HEK293T (cell line): Measurements from ENCODE around the gene ATP2B2.

Experiments used
- CTCF ChIA-PET: fragments of 350-600 bp; formaldehyde crosslinking; extraction: SDS; loops from one replicate; lab custom pipeline; 2021; ENCODE audit warnings: antibody characterized with exemption, inconsistent platforms; lab: Yijun Ruan, JAX
- POLR2A ChIA-PET: fragments of 350-600 bp; formaldehyde crosslinking; extraction: SDS; loops from one replicate; lab custom pipeline; 2020; ENCODE audit warnings: antibody characterized with exemption, inconsistent platforms; lab: Yijun Ruan, JAX
- DNase-seq: peaks from one replicate; pipeline ENCODE4 v3.0.0; 2012; ENCODE audit warnings: mixed read lengths; ENCODE audit errors: extremely low spot score
- ARNT ChIP-seq: fragments of 450-650 bp; IDR thresholded peaks from 2 replicates; pipeline ENCODE4 v1.6.1; 2017; ENCODE audit warnings: mild to moderate bottlenecking
- BHLHE40 ChIP-seq: fragments of 450-650 bp; IDR thresholded peaks from 2 replicates; pipeline ENCODE4 v1.6.1; 2016; ENCODE audit warnings: mild to moderate bottlenecking, moderate library complexity, borderline replicate concordance
- CTBP1 ChIP-seq: fragments of 450-650 bp; IDR thresholded peaks from 2 replicates; pipeline ENCODE4 v1.6.1; 2016; ENCODE audit warnings: borderline replicate concordance
- ELF4 ChIP-seq: fragments of 450-650 bp; IDR thresholded peaks from 2 replicates; pipeline ENCODE4 v1.6.1; 2017; ENCODE audit warnings: antibody characterized with exemption
- FOXA1 ChIP-seq: fragments of 450-650 bp; IDR thresholded peaks from 2 replicates; pipeline ENCODE4 v1.6.1; 2016; ENCODE audit warnings: mild to moderate bottlenecking
- FOXK2 ChIP-seq: fragments of 450-650 bp; IDR thresholded peaks from 2 replicates; pipeline ENCODE4 v1.6.1; 2016; ENCODE audit warnings: mild to moderate bottlenecking
- FOXM1 ChIP-seq: fragments of 450-650 bp; IDR thresholded peaks from 2 replicates; pipeline ENCODE4 v1.6.1; 2017; ENCODE audit warnings: mild to moderate bottlenecking, borderline replicate concordance
- HDGF ChIP-seq: fragments of 450-650 bp; IDR thresholded peaks from 2 replicates; pipeline ENCODE4 v1.6.1; 2017; ENCODE audit warnings: antibody characterized with exemption, borderline replicate concordance
- L3MBTL2 ChIP-seq: fragments of 450-650 bp; conservative IDR thresholded peaks from 2 replicates; pipeline ENCODE4 v1.6.1; 2016; ENCODE audit warnings: mild to moderate bottlenecking
- LEF1 ChIP-seq: fragments of 450-650 bp; IDR thresholded peaks from 2 replicates; pipeline ENCODE4 v1.6.1; 2017; ENCODE audit warnings: mild to moderate bottlenecking, borderline replicate concordance
- NFRKB ChIP-seq: fragments of 450-650 bp; IDR thresholded peaks from 2 replicates; pipeline ENCODE4 v1.6.1; 2016; ENCODE audit warnings: mild to moderate bottlenecking, moderate library complexity
- PKNOX1 ChIP-seq: fragments of 450-650 bp; IDR thresholded peaks from 2 replicates; pipeline ENCODE4 v1.6.1; 2016
- SP1 ChIP-seq: fragments of 450-650 bp; IDR thresholded peaks from 2 replicates; pipeline ENCODE4 v1.6.1; 2017
- SUZ12 ChIP-seq: fragments of 450-650 bp; IDR thresholded peaks from 2 replicates; pipeline ENCODE4 v1.6.1; 2016; ENCODE audit warnings: mild to moderate bottlenecking
- TARDBP ChIP-seq: fragments of 450-650 bp; IDR thresholded peaks from 2 replicates; pipeline ENCODE4 v1.6.1; 2016
- ZNF384 ChIP-seq: fragments of 450-650 bp; IDR thresholded peaks from 2 replicates; pipeline ENCODE4 v1.6.1; 2016

Gene ATP2B2

GRCh38 chr3:10337323-10338163, 167.8 kb downstream of the ATP2B2 start:
- DNase-seq, result no peak
- POLR2A ChIA-PET, result no interaction called here
- TF ChIP-seq PKNOX1 (no peak), SUZ12 (no peak), FOXA1 (no peak), L3MBTL2 (no peak), SP1 (no peak), TARDBP (no peak), FOXM1 (no peak), NFRKB (no peak), HDGF (no peak), FOXK2 (no peak), ZNF384 (no peak), CTBP1 (no peak)
- CTCF ChIA-PET, result interaction anchor here (0.7 kb wide), 1 partner anchor 16 kb away, joined by 3 read pairs; no protein-coding TSS in a partner anchor

- no peak for DNase-seq
- ChIA-PET POLR2A (no interaction called here), CTCF (interaction anchor here (0.7 kb wide), 1 partner anchor 15 kb away, joined by 3 read pairs; no protein-coding TSS in a partner anchor)
- no peak for TF ChIP-seq NFRKB
- no peak for TF ChIP-seq ZNF384
- no peak for TF ChIP-seq FOXK2
- no peak for TF ChIP-seq SP1
- TF ChIP-seq BHLHE40, result no peak
- no peak for TF ChIP-seq ELF4
- TF ChIP-seq L3MBTL2, result no peak
- no peak for TF ChIP-seq PKNOX1
- no peak for TF ChIP-seq CTBP1
- no peak for TF ChIP-seq FOXM1
- TF ChIP-seq FOXA1, result no peak
- no peak for TF ChIP-seq ARNT
- no peak for TF ChIP-seq HDGF
- no peak for TF ChIP-seq SUZ12
- TF ChIP-seq TARDBP, result no peak
- no peak for TF ChIP-seq LEF1
These were observed 168.6 kb downstream of the ATP2B2 start for GRCh38 chr3:10336761-10337160.

- CTCF ChIA-PET, result no interaction called here
- POLR2A ChIA-PET, result interaction anchor here (0.9 kb wide), 1 partner anchor 15 kb away, joined by 3 read pairs; the partner anchor contains the start of gene SEC13
- DNase-seq, result no peak
- TF ChIP-seq FOXA1 (no peak), PKNOX1 (peak; percentile 69)
These were observed 169.3 kb downstream of the ATP2B2 start for GRCh38 chr3:10335871-10336622.

- TF ChIP-seq BHLHE40 (no peak), LEF1 (no peak), SUZ12 (no peak), L3MBTL2 (no peak), ELF4 (no peak), SP1 (no peak), ARNT (no peak), TARDBP (no peak), FOXA1 (no peak), NFRKB (no peak), FOXK2 (no peak), PKNOX1 (no peak), ZNF384 (no peak), CTBP1 (no peak), FOXM1 (no peak), HDGF (no peak)
- no peak for DNase-seq
- CTCF ChIA-PET, result interaction anchor here (1.4 kb wide), 1 partner anchor 8 kb away, joined by 5 read pairs; no protein-coding TSS in a partner anchor
- POLR2A ChIA-PET, result interaction anchor here (0.9 kb wide), 1 partner anchor 14 kb away, joined by 3 read pairs; the partner anchor contains the start of gene SEC13
These were observed 170.1 kb downstream of the ATP2B2 start for GRCh38 chr3:10335190-10335738.

- no peak for TF ChIP-seq TARDBP
- no peak for TF ChIP-seq SP1
- no peak for TF ChIP-seq ARNT
- no peak for TF ChIP-seq FOXK2
- peak; percentile 45 for DNase-seq
- POLR2A ChIA-PET, result no interaction called here
- CTCF ChIA-PET, result interaction anchor here (1.4 kb wide), 1 partner anchor 9 kb away, joined by 5 read pairs; no protein-coding TSS in a partner anchor
These were observed 170.9 kb downstream of the ATP2B2 start for GRCh38 chr3:10334459-10334858.
